Prostate gland (tissue), 2 donors: ENCODE data around the gene ZMYM1.

ENCODE experiments used
- CTCF ChIP-seq, 4 experiments: fragments of 200-600 bp in 2 of 4; fragments of 450-650 bp in 2 of 4; sonication (generic) in 2 of 4; IDR thresholded peaks; 1 replicate in 3 of 4; 2 replicates in 1 of 4; pipeline ENCODE4 v1.5.1; 2016 to 2019; ENCODE audit warnings: antibody characterized with exemption in 4 of 4, mild to moderate bottlenecking in 2 of 4, moderate library complexity in 2 of 4
- POLR2A ChIP-seq: fragments of 450-650 bp; IDR thresholded peaks from one replicate; pipeline ENCODE4 v1.6.1; 2016; ENCODE audit warnings: antibody characterized with exemption, mild to moderate bottlenecking

- TF ChIP-seq POLR2A (no peak), CTCF (IDR thresholded peaks at IDR 0.05) (no peak)
Measured at GRCh38 chr1:35033346-35033745, 45.8 kb upstream of the ZMYM1 start.
